HepG2 (cell line): Measurements from ENCODE around the gene AK2. TPM values are rescaled to one million over a fixed set of nuclear protein-coding genes. Genes with fewer than 3 reads are reported as not detected.

Experiments
- ATAC-seq: fragments of 200-7000 bp; cut with Tn5 transposase; 3 replicates; pipeline ENCODE4 v1.9.1; 2020; ENCODE audit warnings: mild to moderate bottlenecking, moderate library complexity
- BruUV-seq: library from RNA; stranded (reverse); fragments of 400-500 nt; replicated peaks from 2 replicates; lab custom pipeline; 2021; lab: Mats Ljungman, UMichigan
- CTCF ChIA-PET: fragments of 300-600 bp; formaldehyde crosslinking; extraction: SDS; loops from one replicate; lab custom pipeline; 2021; ENCODE audit warnings: low total read pairs, inconsistent platforms, low intra/inter-chr PET ratio; lab: Yijun Ruan, JAX
- POLR2A ChIA-PET: fragments of 350-600 bp; sonication (Branson Sonifier 250); formaldehyde crosslinking; loops from one replicate; lab custom pipeline; 2020; ENCODE audit warnings: antibody characterized with exemption, inconsistent platforms; lab: Yijun Ruan, JAX
- DNase-seq: peaks from one replicate; pipeline ENCODE4 v3.0.0-alpha.2; 2015; ENCODE audit warnings: low spot score
- FAIRE-seq: peaks from 3 replicates; lab custom pipeline; 2011; peaks lifted over from hg19 to GRCh38; lab: Jason Lieb, UNC
- H2AFZ ChIP-seq: one replicate; pipeline ENCODE4 v1.6.1; 2011; ENCODE audit warnings: low read length, inconsistent platforms
- H3K27ac ChIP-seq: fragments of 300-600 bp; 3 replicates; pipeline ENCODE4 v1.8.0; 2011; ENCODE audit warnings: mixed run types, mild to moderate bottlenecking, mixed read lengths, low read length, inconsistent platforms; ENCODE audit not compliant: insufficient read depth; ENCODE audit errors: extremely low read length
- H3K27me3 ChIP-seq, 2 experiments: fragments of 200-600 bp in 1 of 2; 2 replicates in 1 of 2; 3 replicates in 1 of 2; pipeline versions ENCODE4 v1.6.0 to v1.8.0; 2011; ENCODE audit warnings: low read length in 2 of 2, mild to moderate bottlenecking in 2 of 2, moderate library complexity in 2 of 2, inconsistent platforms in 1 of 2; ENCODE audit not compliant: insufficient read depth in 2 of 2, control insufficient read depth in 1 of 2
- H3K36me3 ChIP-seq, 2 experiments: fragments of 200-600 bp in 1 of 2; replicated peaks in 1 of 2; 2 replicates in 1 of 2; 3 replicates in 1 of 2; pipeline versions ENCODE4 v1.5.1 to v1.8.0; 2011; ENCODE audit warnings: low read length in 2 of 2, inconsistent platforms in 1 of 2; ENCODE audit not compliant: insufficient read depth in 2 of 2, control insufficient read depth in 1 of 2
- H3K4me1 ChIP-seq: 2 replicates; pipeline ENCODE4 v1.5.1; 2012; ENCODE audit warnings: low read length, inconsistent platforms; ENCODE audit not compliant: insufficient read depth
- H3K4me2 ChIP-seq: 2 replicates; pipeline ENCODE4 v1.6.0; 2011; ENCODE audit warnings: low read depth, low read length, inconsistent platforms
- H3K4me3 ChIP-seq, 3 experiments: fragments of 200-600 bp in 1 of 3; sonication (generic), shearing (Covaris generic) in 1 of 3; replicated peaks in 1 of 3; 2 replicates each; pipeline ENCODE4 v1.5.1; 2011 to 2016; ENCODE audit warnings: low read length in 3 of 3, inconsistent platforms in 2 of 3, low read depth in 2 of 3, mild to moderate bottlenecking in 2 of 3, control low read depth in 1 of 3, mixed read lengths in 1 of 3; ENCODE audit not compliant: insufficient read depth in 1 of 3
- H3K79me2 ChIP-seq: one replicate; pipeline ENCODE4 v1.6.1; 2011; ENCODE audit warnings: low read length, inconsistent platforms; ENCODE audit not compliant: insufficient read depth
- H3K9ac ChIP-seq: 2 replicates; pipeline ENCODE4 v1.6.0; 2011; ENCODE audit warnings: mild to moderate bottlenecking, low read depth, low read length, inconsistent platforms; ENCODE audit not compliant: insufficient read depth
- H3K9me3 ChIP-seq: 2 replicates; pipeline ENCODE4 v1.5.1; 2012; ENCODE audit warnings: mild to moderate bottlenecking, low read length
- H4K20me1 ChIP-seq: 2 replicates; pipeline ENCODE4 v1.6.0; 2011; ENCODE audit warnings: inconsistent platforms, mild to moderate bottlenecking, low read length, moderate library complexity; ENCODE audit not compliant: insufficient read depth
- HIVEP1 ChIP-seq: sonication (generic); formaldehyde crosslinking; IDR thresholded peaks from 2 replicates; pipeline ENCODE4 v1.4.0; 2020; ENCODE audit warnings: mild to moderate bottlenecking, missing genetic modification reagents
- HMG20A ChIP-seq: IDR thresholded peaks from 2 replicates; pipeline ENCODE4 v1.6.1; 2016; ENCODE audit warnings: borderline replicate concordance
- HNF1A ChIP-seq, 2 experiments: sonication (generic) in 1 of 2; formaldehyde crosslinking in 1 of 2; IDR thresholded peaks; 2 replicates each; pipeline versions ENCODE4 v1.4.0 to v1.6.1; 2016 to 2020; ENCODE audit warnings: borderline replicate concordance in 1 of 2, low read depth in 1 of 2, mild to moderate bottlenecking in 1 of 2, missing genetic modification reagents in 1 of 2
- MAFF ChIP-seq: IDR thresholded peaks from 2 replicates; pipeline ENCODE4 v1.6.1; 2011; ENCODE audit warnings: low read depth, low read length, improper control_type of control experiment
- MXD4 ChIP-seq: IDR thresholded peaks from 2 replicates; pipeline ENCODE4 v1.6.1; 2016; ENCODE audit warnings: mild to moderate bottlenecking, missing biosample characterization, missing genetic modification reagents
- PHF5A ChIP-seq: IDR thresholded peaks from one replicate; pipeline ENCODE4 v1.6.1; 2018; ENCODE audit warnings: low read depth, missing genetic modification reagents; ENCODE audit not compliant: unreplicated experiment
- RARG ChIP-seq: sonication (generic); formaldehyde crosslinking; IDR thresholded peaks from 2 replicates; pipeline ENCODE4 v1.4.0; 2020; ENCODE audit warnings: low read depth, mild to moderate bottlenecking, missing genetic modification reagents
- SRF ChIP-seq: IDR thresholded peaks from 2 replicates; pipeline ENCODE4 v1.6.1; 2011; ENCODE audit warnings: mild to moderate bottlenecking, low read depth, low read length, moderate library complexity
- TBX2 ChIP-seq: sonication (generic); formaldehyde crosslinking; IDR thresholded peaks from 2 replicates; pipeline ENCODE4 v1.5.0; 2020; ENCODE audit warnings: missing genetic modification reagents, mild to moderate bottlenecking, borderline replicate concordance
- TOE1 ChIP-seq: sonication (generic); formaldehyde crosslinking; IDR thresholded peaks from 2 replicates; pipeline ENCODE4 v1.4.0; 2020; ENCODE audit warnings: mild to moderate bottlenecking, missing genetic modification reagents
- ZFP36L2 ChIP-seq: sonication (generic); formaldehyde crosslinking; IDR thresholded peaks from 2 replicates; pipeline ENCODE4 v1.4.0; 2020; ENCODE audit warnings: missing genetic modification reagents
- ZNF124 ChIP-seq: sonication (generic); formaldehyde crosslinking; IDR thresholded peaks from 2 replicates; pipeline ENCODE4 v1.4.0; 2020; ENCODE audit warnings: missing genetic modification reagents
- ZNF253 ChIP-seq: sonication (generic); formaldehyde crosslinking; IDR thresholded peaks from 2 replicates; pipeline ENCODE4 v1.8.0; 2022; ENCODE audit warnings: mild to moderate bottlenecking, missing genetic modification reagents, borderline replicate concordance
- ZNF547 ChIP-seq: sonication (generic); formaldehyde crosslinking; IDR thresholded peaks from 2 replicates; pipeline ENCODE4 v1.5.1; 2020; ENCODE audit warnings: mild to moderate bottlenecking, missing genetic modification reagents
- ZNF619 ChIP-seq: sonication (generic); formaldehyde crosslinking; IDR thresholded peaks from 2 replicates; pipeline ENCODE4 v1.4.0; 2020; ENCODE audit warnings: mild to moderate bottlenecking, missing genetic modification reagents
- ZSCAN31 ChIP-seq: sonication (generic); formaldehyde crosslinking; IDR thresholded peaks from 2 replicates; pipeline ENCODE4 v1.5.0; 2020; ENCODE audit warnings: low read depth, mild to moderate bottlenecking, missing genetic modification reagents
- WGBS: methylation state at CpG from one replicate; pipeline ENCODE4 v1.1.6; 2017; ENCODE audit warnings: low lambda C conversion rate; 5-methylcytosine and 5-hydroxymethylcytosine counted together
- in situ Hi-C: cut with HindIII; loops from 2 replicates; pipeline ENCODE4 v1.10.0; 2017; ENCODE audit warnings: low pct_unique_long_range_greater_than_20kb; ENCODE audit not compliant: extremely low pct_ligation_motif_present
- intact Hi-C: fragments of 100-400 bp; cut with micrococcal nuclease; formaldehyde crosslinking; loops from one replicate; pipeline ENCODE4 v1.10.0; 2022; ENCODE audit not compliant: unreplicated experiment
- polyA plus RNA-seq, 8 experiments: library from polyadenylated mRNA; depleted of rRNA in 3 of 8; stranded (reverse) in 7 of 8; unstranded in 1 of 8; fragments of >200 nt; fragmentation: Illumina TruSeq in 4 of 8; extraction: Trizol in 4 of 8; gene quantifications; 2 replicates each; pipeline versions ENCODE4 v1.2.1 to v1.2.3, GENCODE V29; 2011 to 2016; ENCODE audit warnings: low read depth in 4 of 8, missing spikeins in 1 of 8, mixed read lengths in 1 of 8; ENCODE audit not compliant: insufficient read depth in 1 of 8
- total RNA-seq, 5 experiments: library from RNA; depleted of rRNA; stranded (reverse); fragments of >200 nt; fragmentation: Illumina TruSeq; extraction: Trizol; gene quantifications; 2 replicates each; pipeline ENCODE4 v1.2.3, GENCODE V29; 2016; ENCODE audit warnings: low read depth in 1 of 5
- TF ChIP-seq, protein P1 (sequence below): sonication (generic); formaldehyde crosslinking; IDR thresholded peaks from 2 replicates; pipeline ENCODE4 v1.8.0; 2023; ENCODE audit warnings: mild to moderate bottlenecking, missing genetic modification reagents

Gene AK2
- total and polyA plus RNA-seq, 2 of the 13 experiments (the other 11 are each of a cell fraction or from before 2014, with no cell fraction given): 170 to 188 TPM

GRCh38 chr1:33082575-33083108, 46.0 kb upstream of the AK2 start (continued):
- TF ChIP-seq PHF5A (CRISPR knock-in tag) (no peak), ZNF124 (CRISPR knock-in tag) (no peak), SRF (no peak), RARG (CRISPR knock-in tag) (no peak)

GRCh38 chr1:33081554-33082305, 45.0 kb upstream of the AK2 start:
- no peak; the same call in 1 of the 3 replicates for ATAC-seq
- peak overlapping the region; percentile 74 for H3K9ac ChIP-seq
- WGBS: 8% methylated on average over 18 of the region's 35 CpGs
- no peak for TF ChIP-seq TOE1 (CRISPR knock-in tag)
- no peak for TF ChIP-seq ZNF547 (CRISPR knock-in tag)
- no peak for TF ChIP-seq HNF1A (IDR thresholded peaks at IDR 0.05; ENCODE audit: low read depth)
- TF ChIP-seq HNF1A (CRISPR knock-in tag; IDR thresholded peaks at IDR 0.05; ENCODE audit: borderline replicate concordance): peak; percentile 3; the same call in 1 of the 2 replicates
- TF ChIP-seq ZSCAN31 (CRISPR knock-in tag): 0 out of 2 replicates have a peak, but pooled peaks have one; percentile 13
- no peak for TF ChIP-seq ZNF253 (CRISPR knock-in tag)
- TF ChIP-seq, protein P1, sequence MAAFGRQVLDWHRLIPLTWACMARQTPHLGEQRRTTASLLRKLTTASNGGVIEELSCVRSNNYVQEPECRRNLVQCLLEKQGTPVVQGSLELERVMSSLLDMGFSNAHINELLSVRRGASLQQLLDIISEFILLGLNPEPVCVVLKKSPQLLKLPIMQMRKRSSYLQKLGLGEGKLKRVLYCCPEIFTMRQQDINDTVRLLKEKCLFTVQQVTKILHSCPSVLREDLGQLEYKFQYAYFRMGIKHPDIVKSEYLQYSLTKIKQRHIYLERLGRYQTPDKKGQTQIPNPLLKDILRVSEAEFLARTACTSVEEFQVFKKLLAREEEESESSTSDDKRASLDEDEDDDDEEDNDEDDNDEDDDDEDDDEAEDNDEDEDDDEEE (CRISPR knock-in tag): no peak
- no peak for TF ChIP-seq MXD4 (CRISPR knock-in tag)
- no peak for TF ChIP-seq HIVEP1 (CRISPR knock-in tag)
- no peak for TF ChIP-seq ZNF619
- TF ChIP-seq HMG20A (CRISPR knock-in tag): no peak
- TF ChIP-seq MAFF: no peak
- TF ChIP-seq TBX2: 0 out of 2 replicates have a peak, but pooled peaks have one; percentile 2
- no peak for TF ChIP-seq ZFP36L2 (CRISPR knock-in tag)

More at GRCh38 chr1:33081554-33082305, 45.0 kb upstream of the AK2 start:
- Histone ChIP-seq H4K20me1 (no peaks in the 10 kb centered on the region), H3K4me3 (peak overlapping the region; percentile 59 to 87 (median 76)), H3K36me3 (no peaks in the 10 kb centered on the region), H3K4me2 (peak overlapping the region; percentile 96), H3K9me3 (no peaks in the 10 kb centered on the region), H3K27ac (no peak overlapping the region), H3K4me1 (peaks cover 24% of the 10 kb centered on the region), H3K27me3 (no peaks in the 10 kb centered on the region), H2AFZ (no peak overlapping the region), H3K79me2 (no peaks in the 10 kb centered on the region)
- no peak for DNase-seq
- in situ Hi-C loops: no loop called here
- ChIA-PET CTCF (no interaction called here), POLR2A (interaction anchor here (0.6 kb wide), 1 partner anchor 280 kb away, joined by 3 read pairs; no protein-coding TSS in a partner anchor)
- intact Hi-C loops: loop anchor here (10.0 kb wide), 1 partner anchor 147 kb away; no protein-coding TSS in a partner anchor
- BruUV-seq: TSS peak; percentile 69
- FAIRE-seq: no peak
